Renal pelvis (tissue), 4 donors: ENCODE measurements around the gene GBP2. TPM values are rescaled to one million over a fixed set of nuclear protein-coding genes. Genes with fewer than 3 reads are reported as not detected.

ENCODE experiments used
- DNase-seq: peaks from one replicate; pipeline ENCODE4 v3.0.0-alpha.2; 2013
- polyA plus RNA-seq, 3 donors: library from polyadenylated mRNA; unstranded; fragments of 120-200 nt; gene quantifications; one replicate each; pipeline ENCODE4 v1.2.1, GENCODE V29; 2013; ENCODE audit not compliant: insufficient read length in 3 of 3

Gene GBP2
- polyA plus RNA-seq, 3 donors, result 2.4 to 3.0 (median 2.8) TPM

GRCh38 chr1:89065079-89065868 is 60.6 kb downstream of the GBP2 start, which contains the start of gene GBP1:
GBP1 (minus strand) TSS chr1:89065208; CDS start chr1:89063234, 1,974 bp downstream.
- DNase-seq, result peak; percentile 47

- DNase-seq, result no peak
These were observed 61.3 kb downstream of the GBP2 start for GRCh38 chr1:89064632-89065031.

GRCh38 chr1:89063094-89063493 is 62.8 kb downstream of the GBP2 start:
- no peak for DNase-seq

- DNase-seq, result no peak
These were observed 65.8 kb downstream of the GBP2 start for GRCh38 chr1:89060091-89060490.

Other genes with a start within 250 kb of the GBP2 start
- 10 to 100 TPM; 40.2 to 44.9 (median 42.7) TPM for gene GTF2B, start 234.5 kb downstream of the GBP2 start, polyA plus RNA-seq
- gene KYAT3, start 133.5 kb downstream of the GBP2 start, polyA plus RNA-seq, result 10 to 100 TPM; 34.3 to 45.5 (median 45.2) TPM
- gene RBMXL1, start 133.5 kb downstream of the GBP2 start, polyA plus RNA-seq, result 10 to 100 TPM; 14.1 to 18.6 (median 16.8) TPM
- 10 to 100 TPM; 10.9 to 21.1 (median 15.6) TPM for gene GBP3, start 103.2 kb downstream of the GBP2 start, polyA plus RNA-seq
- gene GBP1, start 60.9 kb downstream of the GBP2 start, polyA plus RNA-seq, result 10 to 100 TPM in 1 of 3 donors, 1 to 10 TPM in 2; 7.8 to 10.7 (median 8.6) TPM
- gene GBP7, start 49.9 kb upstream of the GBP2 start, polyA plus RNA-seq, result under 1 TPM; 0.16 to 0.25 (median 0.20) TPM
- 1 to 10 TPM; 6.8 to 8.5 (median 7.7) TPM for gene GBP4, start 72.8 kb upstream of the GBP2 start, polyA plus RNA-seq
- gene GBP5, start 146.7 kb upstream of the GBP2 start, polyA plus RNA-seq, result under 1 TPM; 0.27 to 0.52 (median 0.31) TPM
- gene GBP6, start 237.9 kb upstream of the GBP2 start, polyA plus RNA-seq, result under 1 TPM in 2 of 3 donors, not detected in 1; 0.06 to 0.07 TPM